Gastrocnemius medialis (tissue), 4 donors: ENCODE data around the gene BMP2K. TPM values are rescaled to one million over a fixed set of nuclear protein-coding genes. Genes with fewer than 3 reads are reported as not detected.
"Not testable (repeated sequence)": the region's sequence is repeated elsewhere in the genome, so short reads cannot be mapped to it uniquely, and the experiment has no call there.

Source experiments
- ATAC-seq, 2 donors: fragments of 150-250 bp; one replicate each; pipeline ENCODE4 v1.9.1; 2016
- DNase-seq, 2 donors: peaks; one replicate each; pipeline ENCODE4 v3.0.0-alpha.2; 2019
- H3K27ac ChIP-seq, 4 donors: fragments of 200-600 bp; sonication (generic); 1 replicate in 1 of 4; 2 replicates in 3 of 4; pipeline ENCODE4 v1.5.1; 2016 to 2018; ENCODE audit warnings: mild to moderate bottlenecking in 2 of 4, moderate library complexity in 1 of 4
- H3K27me3 ChIP-seq, 3 donors: fragments of 200-600 bp; sonication (generic) in 2 of 3; 1 replicate in 1 of 3; 2 replicates in 2 of 3; pipeline versions ENCODE4 v1.5.1 to v1.6.0; 2016 to 2019; ENCODE audit warnings: mild to moderate bottlenecking in 1 of 3, moderate library complexity in 1 of 3
- H3K36me3 ChIP-seq, 2 donors: fragments of 200-600 bp; sonication (generic) in 1 of 2; one replicate each; pipeline ENCODE4 v1.5.1; 2017 to 2018
- H3K4me1 ChIP-seq, 2 donors: fragments of 200-600 bp; sonication (generic) in 1 of 2; one replicate each; pipeline ENCODE4 v1.5.1; 2016 to 2017; ENCODE audit warnings: mild to moderate bottlenecking in 2 of 2
- H3K4me3 ChIP-seq, 4 donors: fragments of 200-600 bp; sonication (generic) in 3 of 4; 1 replicate in 1 of 4; 2 replicates in 3 of 4; pipeline ENCODE4 v1.5.1; 2016 to 2019; ENCODE audit warnings: mild to moderate bottlenecking in 2 of 4
- H3K9me3 ChIP-seq, 3 donors: fragments of 200-600 bp; sonication (generic) in 2 of 3; 1 replicate in 1 of 3; 2 replicates in 2 of 3; pipeline ENCODE4 v1.5.1; 2016 to 2019
- CTCF ChIP-seq, 5 experiments: fragments of 450-650 bp in 3 of 5; fragments of 200-600 bp in 2 of 5; sonication (generic) in 2 of 5; IDR thresholded peaks in 4 of 5; conservative IDR thresholded peaks in 1 of 5; 1 replicate in 4 of 5; 2 replicates in 1 of 5; pipeline ENCODE4 v1.5.1; 2016 to 2019; ENCODE audit warnings: antibody characterized with exemption in 5 of 5, mild to moderate bottlenecking in 3 of 5, moderate library complexity in 3 of 5
- POLR2A ChIP-seq, 2 donors: fragments of 450-650 bp; IDR thresholded peaks; one replicate each; pipeline ENCODE4 v1.6.1; 2017; ENCODE audit warnings: antibody characterized with exemption in 2 of 2, mild to moderate bottlenecking in 2 of 2, moderate library complexity in 2 of 2
- in situ Hi-C, 4 donors: fragments of 200-750 bp; cut with MboI; loops; one replicate each; pipeline versions ENCODE4 v1.15.0 to v1.8.0; 2017; ENCODE audit warnings: low sequenced_read_pairs in 4 of 4
- intact Hi-C: fragments of 100-400 bp; cut with DNase I; formaldehyde crosslinking; loops from one replicate; pipeline ENCODE4 v1.15.1; 2023; ENCODE audit warnings: low total_unique reads
- total RNA-seq, 4 donors: library from RNA; depleted of rRNA; stranded (reverse); fragments of >200 nt; gene quantifications; one replicate each; pipeline versions ENCODE4 v1.1.0 to v1.2.3, GENCODE V29; 2016

BMP2K gene
- total RNA-seq, 4 donors from 2014 or later = 16.6 to 20.4 (median 17.2) TPM

- in situ Hi-C loops = no loop called here
- Histone ChIP-seq H3K36me3 (no peaks in the 10 kb centered on the region), H3K27me3 (no peaks in the 10 kb centered on the region), H3K4me1 (peaks cover 0 to 9% of the 10 kb centered on the region in 2 donors), H3K9me3 (no peaks in the 10 kb centered on the region), H3K4me3 (no peak overlapping the region), H3K27ac (no peak overlapping the region)
- ATAC-seq = no peak
- intact Hi-C loops = no loop called here
- DNase-seq = no peak
- TF ChIP-seq POLR2A (IDR thresholded peaks at IDR 0.05) (no peak), CTCF (IDR thresholded peaks at IDR 0.05 in 4 of 5, conservative IDR thresholded peaks at IDR 0.05 in 1 of 5) (no peak)
Observed at GRCh38 chr4:78818530-78819079, 42.5 kb downstream of the BMP2K start.

GRCh38 chr4:78824001-78824400, 47.9 kb downstream of the BMP2K start:
- Histone ChIP-seq H3K4me1 (peaks cover 0 to 3% of the 10 kb centered on the region in 2 donors), H3K4me3 (no peak overlapping the region), H3K36me3 (peaks cover 0 to 23% of the 10 kb centered on the region in 2 donors), H3K9me3 (no peaks in the 10 kb centered on the region), H3K27ac (no peak overlapping the region), H3K27me3 (no peaks in the 10 kb centered on the region)
- TF ChIP-seq CTCF (IDR thresholded peaks at IDR 0.05 in 4 of 5, conservative IDR thresholded peaks at IDR 0.05 in 1 of 5) = no peak
- in situ Hi-C loops (no loop called here), intact Hi-C loops (no loop called here)
- ATAC-seq (no peak), DNase-seq (no peak)

GRCh38 chr4:78827191-78827590, 51.0 kb downstream of the BMP2K start:
- peaks cover 0 to 23% of the 10 kb centered on the region in 2 donors for H3K36me3 ChIP-seq

GRCh38 chr4:78829296-78829695, 53.1 kb downstream of the BMP2K start:
- DNase-seq (no peak), ATAC-seq (no peak)
- no peaks in the 10 kb centered on the region for H3K27me3 ChIP-seq
- H3K4me3 ChIP-seq = no peak overlapping the region
- peaks cover 0 to 23% of the 10 kb centered on the region in 2 donors for H3K36me3 ChIP-seq
- TF ChIP-seq CTCF (IDR thresholded peaks at IDR 0.05 in 4 of 5, conservative IDR thresholded peaks at IDR 0.05 in 1 of 5) (no peak), POLR2A (IDR thresholded peaks at IDR 0.05) (no peak)
- no peaks in the 10 kb centered on the region for H3K9me3 ChIP-seq
- H3K4me1 ChIP-seq = no peaks in the 10 kb centered on the region
- intact Hi-C loops = no loop called here
- no peak overlapping the region for H3K27ac ChIP-seq
- in situ Hi-C loops = no loop called here

More at GRCh38 chr4:78827191-78827590, 51.0 kb downstream of the BMP2K start:
- Histone ChIP-seq H3K27me3 (no peaks in the 10 kb centered on the region), H3K4me3 (no peak overlapping the region), H3K9me3 (no peaks in the 10 kb centered on the region), H3K27ac (no peak overlapping the region), H3K4me1 (no peaks in the 10 kb centered on the region)
- ATAC-seq (no peak), DNase-seq (no peak)
- TF ChIP-seq CTCF (IDR thresholded peaks at IDR 0.05 in 4 of 5, conservative IDR thresholded peaks at IDR 0.05 in 1 of 5) = no peak
- no peak for TF ChIP-seq POLR2A (IDR thresholded peaks at IDR 0.05)
- in situ Hi-C loops (no loop called here), intact Hi-C loops (no loop called here)

GRCh38 chr4:78839676-78840075, 63.5 kb downstream of the BMP2K start:
- in situ Hi-C loops, H3K27ac ChIP-seq, DNase-seq, ATAC-seq, H3K4me3 ChIP-seq, H3K4me1 ChIP-seq, H3K9me3 ChIP-seq, intact Hi-C loops, H3K27me3 ChIP-seq: not testable (repeated sequence)
- H3K36me3 ChIP-seq = peaks cover 0 to 12% of the 10 kb centered on the region in 2 donors

- H3K4me3 ChIP-seq, H3K27ac ChIP-seq, H3K9me3 ChIP-seq, H3K27me3 ChIP-seq, in situ Hi-C loops, intact Hi-C loops, ATAC-seq, H3K4me1 ChIP-seq, DNase-seq: not testable (repeated sequence)
- peaks cover 0 to 12% of the 10 kb centered on the region in 2 donors for H3K36me3 ChIP-seq
Observed at GRCh38 chr4:78840286-78840685, 64.1 kb downstream of the BMP2K start.
